GM18909 (cell line): Measurements from ENCODE around the gene PTCD2.
"Not testable (repeated sequence)": the region's sequence is repeated elsewhere in the genome, so short reads cannot be mapped to it uniquely, and the experiment has no call there.

Experiments
- ATAC-seq: cut with Tn5 transposase; IDR thresholded peaks from one replicate; pipeline ENCODE4 v1.9.1; 2021; ENCODE audit warnings: mild to moderate bottlenecking; ENCODE audit not compliant: unreplicated experiment, poor library complexity

The PTCD2 gene

GRCh38 chr5:72377910-72378638 is 57.9 kb downstream of the PTCD2 start:
- ATAC-seq = no peak

DNA sequence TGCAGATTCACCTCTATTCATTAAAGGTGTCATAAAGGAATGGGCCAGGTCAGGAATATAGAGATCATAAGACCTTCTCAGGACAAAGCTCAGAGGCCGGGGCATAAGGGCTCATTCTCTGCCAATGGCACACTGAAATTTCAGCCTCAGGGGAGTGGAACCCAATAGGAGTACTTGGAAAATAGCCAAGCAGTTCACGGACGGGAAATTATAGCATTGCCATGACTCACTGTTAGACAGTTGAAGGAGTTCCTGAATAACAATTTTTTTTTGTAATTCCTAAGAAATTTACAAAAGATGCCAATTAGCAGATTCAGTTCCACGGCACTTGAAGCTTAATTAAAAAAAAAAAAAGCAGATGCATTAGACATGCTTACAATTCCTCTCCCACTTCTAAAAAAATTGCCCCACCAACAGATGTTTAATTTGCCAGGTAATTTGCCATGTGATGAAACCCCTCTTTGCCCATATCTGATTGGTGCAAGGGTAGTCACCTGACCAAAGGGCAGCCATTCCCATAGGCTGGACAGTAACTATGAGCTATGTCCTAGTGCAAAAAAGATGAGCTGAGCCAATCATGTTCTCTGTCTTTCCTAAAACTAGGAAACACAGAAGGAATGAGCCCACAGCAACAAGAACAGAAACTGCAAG is 58.6 kb downstream of the PTCD2 start:
- no peak for ATAC-seq

DNA sequence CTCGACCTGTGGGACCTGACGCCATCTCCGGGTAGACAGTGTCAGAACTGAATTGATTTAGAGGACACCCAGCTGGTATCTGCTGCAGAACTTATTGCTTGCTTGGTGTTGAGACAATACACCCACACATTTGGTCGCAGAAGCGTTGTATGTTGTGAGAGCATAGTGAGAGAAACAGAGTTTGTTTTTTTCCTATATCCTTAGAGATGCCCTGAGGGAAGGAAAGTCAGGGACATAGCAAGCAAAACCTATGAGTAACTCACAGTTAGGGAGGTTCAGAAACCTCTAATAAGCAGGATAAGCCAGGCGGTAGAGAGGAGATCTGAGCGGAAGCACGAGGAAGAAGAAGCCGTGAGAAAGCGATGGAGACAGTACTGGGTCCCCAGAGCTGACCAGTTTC is 59.8 kb downstream of the PTCD2 start:
- no peak for ATAC-seq

DNA sequence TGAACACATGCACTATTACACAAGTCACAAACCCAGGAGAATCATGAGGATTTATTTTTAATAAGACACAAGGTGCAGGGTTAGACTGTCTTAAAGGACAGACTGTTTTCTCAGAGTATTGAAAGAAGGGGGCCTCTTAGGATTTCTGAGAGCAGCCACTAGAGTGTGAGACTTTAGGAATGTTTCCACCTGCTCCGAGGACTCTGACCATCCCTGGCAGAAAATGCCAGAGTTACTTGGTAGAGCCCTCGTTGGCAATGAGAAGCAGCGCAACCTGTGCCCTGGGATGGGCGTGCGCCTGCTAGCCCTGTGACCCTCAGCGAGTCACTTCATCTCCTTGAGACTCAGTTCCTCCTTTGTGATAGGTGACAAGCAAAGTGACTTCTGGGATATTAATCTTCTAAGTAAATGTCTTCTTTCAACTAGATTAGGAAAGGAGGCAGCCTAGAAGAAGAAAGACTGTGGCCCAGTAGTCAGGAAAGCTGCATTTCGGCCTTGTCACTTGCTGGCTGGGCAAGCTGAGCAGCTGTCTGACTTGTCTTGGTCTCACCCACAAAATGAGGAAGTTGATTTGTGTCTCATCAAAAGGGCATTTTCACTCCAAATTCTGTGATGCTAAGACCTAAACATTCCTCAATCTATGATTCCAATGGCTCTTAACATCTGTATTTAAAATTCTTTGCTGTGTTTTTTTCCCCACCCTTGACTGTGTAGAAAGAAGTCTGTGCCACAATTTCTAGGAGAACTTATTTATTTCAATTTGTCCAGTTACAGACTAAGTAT is 60.5 kb downstream of the PTCD2 start:
- peak; percentile 66 for ATAC-seq

DNA sequence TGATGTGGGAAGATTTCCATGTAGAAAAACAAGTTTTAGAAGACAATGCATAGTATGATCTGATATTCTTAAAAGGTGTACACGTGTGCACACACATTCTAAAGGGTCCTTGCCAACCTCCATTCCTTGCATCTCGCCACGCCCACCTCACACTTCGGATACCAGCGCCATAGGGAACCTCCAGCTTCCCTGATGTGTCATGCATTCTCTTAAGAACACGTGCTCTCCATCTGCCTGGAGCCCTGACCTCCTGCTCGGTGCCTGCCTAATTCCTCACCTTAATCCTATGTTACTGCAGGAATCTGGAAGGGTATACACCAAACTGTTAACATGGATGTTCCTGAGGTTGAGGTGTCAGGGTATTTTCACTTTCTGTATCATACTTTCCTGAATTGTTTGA is 63.1 kb downstream of the PTCD2 start:
- ATAC-seq = no peak

GRCh38 chr5:72383726-72384125 is 63.6 kb downstream of the PTCD2 start:
- ATAC-seq = no peak

- no peak for ATAC-seq
These were observed 66.5 kb downstream of the PTCD2 start for GRCh38 chr5:72386639-72387038.

DNA sequence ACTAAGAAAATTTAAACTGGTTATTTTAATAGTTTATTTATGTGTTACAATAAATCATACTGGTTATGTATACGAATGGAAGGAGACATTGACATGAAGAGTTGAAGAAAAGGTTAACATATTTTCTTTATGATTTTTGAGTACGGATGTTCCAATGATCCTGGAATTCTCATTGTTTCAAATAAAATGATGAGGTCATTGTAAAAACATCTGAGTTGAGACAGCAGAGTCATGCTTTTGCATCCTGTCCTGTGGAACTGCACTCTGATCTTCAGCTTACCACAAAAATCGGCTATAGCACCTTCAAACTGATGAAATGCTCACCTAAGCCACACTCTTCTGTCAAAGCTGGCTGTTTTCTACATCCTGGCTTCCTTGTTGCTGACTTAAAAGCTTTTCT is 67.8 kb downstream of the PTCD2 start:
- no peak for ATAC-seq

GRCh38 chr5:72388646-72389045 is 68.5 kb downstream of the PTCD2 start:
- ATAC-seq = no peak

DNA sequence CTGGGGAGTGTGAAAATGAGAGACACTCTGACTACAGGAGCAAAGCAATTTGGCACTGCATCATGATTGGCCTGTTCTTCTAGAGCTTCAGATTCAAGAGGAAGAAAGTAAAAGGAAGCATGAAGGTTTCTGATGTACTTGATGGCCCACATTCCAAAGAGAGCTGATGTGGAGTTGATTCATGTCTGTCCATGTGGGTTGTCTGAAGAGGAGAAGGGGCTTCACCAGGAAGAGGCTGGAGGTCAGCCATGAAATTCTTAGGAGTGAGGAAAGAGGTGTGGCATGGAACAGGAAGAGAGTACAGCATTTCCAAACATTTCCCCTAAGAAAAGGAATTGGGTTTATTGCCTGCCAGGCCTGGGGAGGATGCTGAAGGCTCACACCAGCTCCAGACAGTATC is 70.7 kb downstream of the PTCD2 start:
- no peak for ATAC-seq

DNA sequence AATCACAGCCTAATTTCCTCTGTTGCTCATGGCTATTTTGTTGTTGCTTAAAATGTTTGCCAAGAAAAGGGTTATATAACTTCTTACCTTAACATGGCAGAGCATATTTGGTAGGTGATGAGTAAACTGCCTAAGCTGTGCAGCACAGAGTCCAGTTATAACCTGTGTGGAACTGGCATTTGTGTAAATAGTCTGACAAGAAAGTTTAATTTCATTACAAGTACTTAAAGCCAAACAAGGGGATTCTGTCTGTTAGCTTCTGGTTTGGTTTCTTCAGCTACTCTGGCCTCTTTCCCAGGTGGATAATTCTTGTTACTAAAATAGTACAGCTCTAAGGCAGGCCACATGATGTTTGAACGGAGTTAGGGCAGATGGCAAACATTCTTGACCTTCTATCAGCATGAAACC is 72.2 kb downstream of the PTCD2 start:
- ATAC-seq = no peak

DNA sequence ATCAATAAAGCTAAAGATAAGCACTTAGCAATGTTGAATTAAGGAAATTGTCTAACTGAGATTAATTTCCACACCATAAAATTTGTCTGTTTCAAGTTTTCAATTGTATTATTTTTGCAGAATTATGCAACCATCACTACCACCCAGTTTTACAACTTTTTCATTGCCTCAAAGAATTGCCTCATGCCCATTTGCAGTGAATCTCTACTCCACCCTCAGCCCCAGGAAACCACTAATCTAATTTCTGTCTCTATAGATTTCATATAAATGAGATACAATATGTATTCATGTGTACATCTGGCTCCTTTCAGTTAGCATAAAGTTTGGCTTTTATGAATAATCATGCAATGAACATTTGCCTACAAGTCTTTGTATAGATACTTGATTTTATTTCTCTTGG is 72.9 kb downstream of the PTCD2 start:
- no peak for ATAC-seq

DNA sequence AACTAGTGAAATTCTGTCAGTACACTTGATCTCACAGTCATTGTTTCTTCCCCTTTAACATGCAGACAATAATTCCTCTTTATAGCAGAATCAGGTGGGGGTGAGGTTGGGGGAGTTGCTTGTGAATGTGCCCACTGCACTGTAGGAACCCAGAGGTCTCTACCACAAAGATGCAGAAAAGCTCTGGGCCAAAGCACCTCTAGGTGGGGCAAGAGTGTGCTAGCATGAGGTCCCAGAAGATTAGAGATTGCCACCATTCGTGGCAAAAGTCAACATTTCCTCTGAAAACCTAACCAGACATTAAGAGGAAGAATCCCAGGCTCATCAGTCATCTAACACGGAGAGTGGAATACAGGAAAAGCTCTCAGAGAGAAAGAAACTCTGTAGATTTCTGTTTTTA is 74.5 kb downstream of the PTCD2 start:
- peak; percentile 52 for ATAC-seq

DNA sequence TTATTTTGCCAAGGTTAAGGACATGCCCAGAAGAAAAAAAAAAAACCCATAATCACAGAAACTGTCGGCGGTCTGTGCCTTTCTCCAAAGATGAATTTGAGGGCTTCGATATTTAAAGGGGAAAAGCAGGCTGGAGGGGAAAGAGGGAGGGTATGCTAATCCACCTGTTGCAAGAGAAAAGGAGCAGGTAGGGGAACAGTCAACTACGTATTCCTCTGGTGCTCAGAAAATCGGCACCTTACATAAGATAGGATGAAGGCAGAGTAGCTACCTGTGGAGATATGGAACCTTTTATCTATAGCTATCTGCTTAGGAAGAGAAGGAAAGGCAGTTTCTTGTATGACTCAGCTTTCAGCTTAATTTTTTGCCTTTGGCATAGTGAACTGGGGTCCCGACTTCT is 77.7 kb downstream of the PTCD2 start:
- no peak for ATAC-seq

DNA sequence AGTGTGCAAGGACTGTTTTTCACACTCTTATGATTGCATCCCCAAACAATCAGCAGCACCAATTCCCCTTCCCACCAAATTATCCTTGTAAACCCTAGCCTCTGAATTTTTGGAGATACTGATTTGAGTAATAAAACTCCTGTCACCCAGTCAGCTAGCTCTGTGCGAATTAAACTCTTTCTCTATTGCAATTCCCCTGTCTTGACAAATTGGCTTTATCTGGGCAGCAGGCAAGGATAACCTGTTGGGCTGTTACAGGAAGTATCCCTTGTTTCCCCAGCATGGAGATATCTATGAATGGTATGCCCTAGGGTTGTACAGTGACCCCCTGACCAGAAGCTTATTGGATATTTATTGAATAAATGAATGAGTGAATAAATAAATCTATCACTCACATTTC is 80.8 kb downstream of the PTCD2 start:
- no peak for ATAC-seq

DNA sequence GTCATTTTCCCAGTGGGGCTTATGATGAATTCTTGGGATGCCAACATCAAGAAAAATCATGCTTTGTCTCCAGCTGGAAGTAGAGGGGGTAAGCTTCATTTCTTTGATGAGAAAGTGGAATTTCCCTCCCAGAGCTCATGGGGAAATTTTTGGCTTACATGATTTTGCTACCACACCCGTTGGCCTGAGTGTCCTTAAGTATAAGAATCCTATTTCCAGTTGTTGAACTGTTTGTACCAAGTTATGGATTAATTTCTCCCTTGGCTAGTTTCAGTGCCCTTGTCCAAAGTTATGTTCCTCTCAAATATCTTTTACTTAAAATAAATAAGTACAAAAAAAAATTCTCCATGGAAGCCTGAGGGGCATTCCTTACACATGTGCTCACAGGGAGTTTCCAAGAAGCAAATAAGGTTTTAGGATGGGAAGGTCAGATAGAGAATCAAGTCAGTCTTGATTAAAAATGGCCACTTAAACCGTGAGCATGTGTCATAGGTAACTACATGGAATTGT is 82.3 kb downstream of the PTCD2 start:
- no peak for ATAC-seq

DNA sequence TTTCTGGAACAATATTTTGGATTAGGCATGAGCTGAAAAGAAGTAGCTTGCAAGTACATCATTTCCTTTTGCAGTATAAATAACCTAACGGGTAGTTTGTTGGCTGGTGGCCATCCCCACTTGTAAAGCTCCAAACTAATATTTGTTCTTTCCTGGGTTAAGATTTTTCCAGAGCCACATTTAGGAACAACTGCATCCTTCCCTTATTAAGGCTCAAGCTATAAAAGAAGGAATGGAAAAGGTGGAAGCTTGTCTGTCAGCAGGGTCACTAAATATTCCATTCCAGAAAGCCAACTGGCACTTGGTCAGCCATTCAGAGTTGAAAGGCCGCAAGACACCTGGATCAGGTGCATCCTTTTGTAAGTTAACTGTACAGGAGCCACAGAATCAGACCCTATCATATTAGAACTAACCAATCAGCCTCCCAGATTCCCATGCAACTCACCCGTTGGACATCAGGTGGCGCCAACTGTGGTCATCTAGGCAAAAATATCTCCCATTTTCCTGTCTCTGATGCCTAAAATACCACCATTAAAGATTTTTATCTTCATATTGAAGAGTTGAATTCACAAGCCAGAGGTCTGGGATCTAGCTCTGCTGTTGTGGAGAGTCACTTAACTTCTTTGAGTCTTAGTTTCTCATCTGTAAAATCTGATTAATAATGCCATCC is 82.9 kb downstream of the PTCD2 start:
- ATAC-seq = no peak

GRCh38 chr5:72404771-72405170 is 84.6 kb downstream of the PTCD2 start:
- ATAC-seq = not testable (repeated sequence)

GRCh38 chr5:72407078-72407477 is 86.9 kb downstream of the PTCD2 start:
- no peak for ATAC-seq

- ATAC-seq = no peak
These were observed 87.4 kb downstream of the PTCD2 start for GRCh38 chr5:72407541-72407940.

GRCh38 chr5:72408127-72408526 is 88.0 kb downstream of the PTCD2 start:
- no peak for ATAC-seq
